HUES6 (cell line): ENCODE data around the gene SLC36A2.
"Not testable (repeated sequence)": the region's sequence is repeated elsewhere in the genome, so short reads cannot be mapped to it uniquely, and the experiment has no call there.

ENCODE experiments used
- H3K27ac ChIP-seq: 2 replicates; pipeline ENCODE4 v1.7.0; 2013; ENCODE audit warnings: low read depth, mild to moderate bottlenecking, low read length, inconsistent platforms
- H3K27me3 ChIP-seq: 2 replicates; pipeline ENCODE4 v1.6.1; 2013; ENCODE audit warnings: low read length; ENCODE audit not compliant: control insufficient read depth, insufficient read depth
- H3K36me3 ChIP-seq: 2 replicates; pipeline ENCODE4 v1.6.1; 2013; ENCODE audit warnings: low read length; ENCODE audit not compliant: control insufficient read depth, insufficient read depth
- H3K4me1 ChIP-seq: 2 replicates; pipeline ENCODE4 v1.6.1; 2013; ENCODE audit warnings: low read length; ENCODE audit not compliant: control insufficient read depth, insufficient read depth
- H3K4me3 ChIP-seq: 2 replicates; pipeline ENCODE4 v1.5.1; 2013; ENCODE audit warnings: low read depth, low read length
- H3K9ac ChIP-seq: one replicate; pipeline ENCODE4 v1.6.1; 2013; ENCODE audit warnings: mild to moderate bottlenecking, low read length
- H3K9me3 ChIP-seq: 2 replicates; pipeline ENCODE4 v1.6.1; 2013; ENCODE audit warnings: low read depth, low read length; ENCODE audit not compliant: control insufficient read depth, insufficient read depth

SLC36A2 gene

DNA sequence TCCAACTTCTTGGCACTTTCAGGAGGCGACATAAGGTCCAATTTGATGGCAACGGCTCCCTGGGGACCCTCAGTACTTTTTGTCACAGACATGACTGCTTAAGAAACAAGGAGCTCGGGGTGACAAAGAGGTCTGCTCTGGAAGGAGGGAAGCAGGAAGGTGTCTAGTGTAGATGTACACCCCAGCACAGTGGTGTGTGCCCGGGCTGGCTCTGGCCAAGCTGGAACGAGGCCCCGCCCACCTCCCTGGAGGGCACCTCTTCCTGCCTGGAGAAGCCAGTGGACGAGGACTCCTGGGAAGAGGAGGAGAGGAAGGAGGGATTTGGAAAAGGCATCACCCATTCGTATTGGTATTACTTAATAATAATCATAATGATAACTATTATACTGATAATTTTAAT, at the start of gene SLC36A2:
Gene SLC36A2, minus strand, starts transcription at position 191 of the 400 bp plus-strand sequence. Its CDS starts 99 bp downstream, at position 92.
- Histone ChIP-seq H3K27ac (no peak within 1 kb of the TSS), H3K27me3 (peaks cover 23% of the 10 kb centered on the region), H3K4me1 (peaks cover 22% of the 10 kb centered on the region)

DNA sequence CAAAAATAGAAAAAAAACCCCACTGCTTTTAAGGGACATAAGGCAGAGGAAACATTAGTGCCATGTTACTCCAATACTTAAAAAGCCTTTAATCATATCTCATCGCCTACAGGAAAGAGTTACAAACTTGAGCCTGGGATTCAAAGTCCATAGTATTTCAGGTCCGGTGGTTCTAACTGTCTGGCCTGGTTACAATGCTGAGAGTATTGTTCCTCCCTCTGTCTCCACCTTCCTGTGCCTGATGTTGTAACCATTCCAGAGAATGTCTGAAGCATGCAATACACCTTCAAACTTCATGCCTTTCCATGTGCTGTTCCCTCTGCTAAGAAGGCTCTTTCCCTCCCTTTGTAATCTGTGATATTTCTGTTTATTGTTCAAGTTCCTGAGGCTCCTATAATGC, 41.6 kb upstream of the SLC36A2 start:
- Histone ChIP-seq H3K36me3 (no peaks in the 10 kb centered on the region), H3K4me1 (peaks cover 35% of the 10 kb centered on the region), H3K27me3 (no peaks in the 10 kb centered on the region), H3K9ac (no peak overlapping the region), H3K27ac (peak overlapping the region; percentile 55; the same call in 1 of the 2 replicates), H3K9me3 (no peaks in the 10 kb centered on the region), H3K4me3 (no peak overlapping the region)

More for the DNA sequence above, at the start of gene SLC36A2:
- Histone ChIP-seq H3K9me3 (no peaks in the 10 kb centered on the region), H3K9ac (no peak within 1 kb of the TSS), H3K4me3 (no peak within 1 kb of the TSS), H3K36me3 (no peaks in the 10 kb centered on the region)

DNA sequence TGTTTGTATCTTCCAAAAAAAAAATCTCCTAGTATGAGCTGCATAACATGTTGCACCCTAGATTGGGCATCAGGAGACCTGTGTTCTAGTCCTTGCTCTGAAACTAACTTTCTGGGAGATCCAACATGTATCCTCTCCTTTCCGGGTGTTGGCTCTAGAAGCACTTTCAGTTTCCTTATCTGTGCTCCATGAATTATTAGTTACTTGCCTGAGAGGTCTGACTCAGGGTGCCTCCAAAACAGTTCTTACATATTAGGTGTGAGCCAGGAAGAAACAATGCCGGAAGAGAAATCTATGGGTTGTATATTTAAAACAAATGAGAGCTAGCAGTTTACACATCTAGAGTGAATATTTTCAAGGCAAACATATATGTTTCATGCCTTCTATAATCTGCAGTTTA, 36.7 kb upstream of the SLC36A2 start:
- H3K9ac ChIP-seq, result no peak overlapping the region
- no peak overlapping the region for H3K4me3 ChIP-seq
- no peaks in the 10 kb centered on the region for H3K36me3 ChIP-seq
- no peaks in the 10 kb centered on the region for H3K27me3 ChIP-seq
- H3K4me1 ChIP-seq, result peaks cover 35% of the 10 kb centered on the region
- H3K27ac ChIP-seq, result no peak overlapping the region
- H3K9me3 ChIP-seq, result no peaks in the 10 kb centered on the region

DNA sequence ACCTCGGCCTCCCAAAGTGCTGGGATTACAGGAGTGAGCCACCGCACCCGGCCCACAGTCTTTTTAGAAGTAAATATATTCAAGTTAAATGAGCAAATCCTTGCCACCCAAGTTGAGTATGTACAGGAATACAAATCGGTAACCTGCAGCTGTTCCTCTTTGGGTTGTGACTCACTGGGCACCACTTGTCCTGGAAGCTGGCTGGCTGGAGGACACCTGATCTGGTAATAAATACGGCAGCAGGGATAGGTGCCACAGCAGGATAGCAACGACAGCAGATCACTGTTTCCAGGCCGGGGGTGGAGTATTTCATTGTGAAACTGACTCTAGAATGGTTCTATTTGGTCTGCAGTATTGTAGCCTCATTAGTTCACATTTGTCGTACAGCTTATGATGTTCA, 35.7 kb upstream of the SLC36A2 start:
- Histone ChIP-seq H3K9ac (no peak overlapping the region), H3K36me3 (no peaks in the 10 kb centered on the region), H3K27me3 (no peaks in the 10 kb centered on the region), H3K9me3 (no peaks in the 10 kb centered on the region), H3K27ac (no peak overlapping the region), H3K4me3 (no peak overlapping the region), H3K4me1 (peaks cover 27% of the 10 kb centered on the region)

DNA sequence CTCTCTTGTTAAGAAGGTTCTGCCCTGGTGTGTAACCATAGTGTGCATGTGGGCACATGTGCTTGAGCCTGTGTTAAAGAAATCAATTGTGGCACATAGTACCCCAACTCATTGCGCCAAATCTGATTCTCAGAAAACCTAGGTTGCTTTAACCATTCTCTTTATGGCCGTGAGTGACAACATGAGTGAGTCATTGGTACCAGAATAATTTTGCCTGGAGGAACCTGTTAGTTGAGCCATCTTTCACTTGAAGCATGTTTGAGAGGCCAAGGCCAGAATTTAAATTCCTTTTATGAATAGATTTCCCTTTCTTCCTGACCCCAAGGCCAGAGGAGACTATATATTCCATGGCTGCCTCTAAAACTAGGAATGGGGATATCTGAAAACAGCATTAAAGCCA, 35.2 kb upstream of the SLC36A2 start:
- no peak overlapping the region for H3K4me3 ChIP-seq
- no peaks in the 10 kb centered on the region for H3K27me3 ChIP-seq
- H3K9ac ChIP-seq, result no peak overlapping the region
- H3K36me3 ChIP-seq, result no peaks in the 10 kb centered on the region
- no peaks in the 10 kb centered on the region for H3K9me3 ChIP-seq
- no peak overlapping the region for H3K27ac ChIP-seq
- peaks cover 23% of the 10 kb centered on the region for H3K4me1 ChIP-seq

DNA sequence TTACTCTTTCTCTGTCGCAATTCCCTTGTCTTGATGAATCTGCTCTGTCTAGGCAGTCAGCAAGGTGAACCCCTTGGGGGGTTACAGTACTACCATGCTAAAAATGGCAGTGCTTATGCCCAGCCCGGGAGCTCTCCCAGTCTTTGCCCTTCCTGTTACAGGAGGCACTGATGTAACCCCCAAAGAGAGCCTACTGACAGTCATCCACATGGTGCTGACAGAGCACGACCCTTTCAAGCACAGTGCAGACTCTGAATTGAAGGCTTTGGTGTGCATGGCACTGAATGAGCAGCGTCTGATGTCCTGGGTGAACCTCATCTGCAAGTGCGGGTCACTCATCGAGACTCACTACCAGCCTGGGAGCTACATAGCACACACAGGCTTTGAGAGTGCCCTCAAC, 34.5 kb upstream of the SLC36A2 start:
- Histone ChIP-seq H3K27me3 (no peaks in the 10 kb centered on the region), H3K9ac (no peak overlapping the region), H3K4me3 (no peak overlapping the region), H3K36me3 (no peaks in the 10 kb centered on the region), H3K9me3 (no peaks in the 10 kb centered on the region), H3K27ac (no peak overlapping the region), H3K4me1 (peaks cover 16% of the 10 kb centered on the region)

DNA sequence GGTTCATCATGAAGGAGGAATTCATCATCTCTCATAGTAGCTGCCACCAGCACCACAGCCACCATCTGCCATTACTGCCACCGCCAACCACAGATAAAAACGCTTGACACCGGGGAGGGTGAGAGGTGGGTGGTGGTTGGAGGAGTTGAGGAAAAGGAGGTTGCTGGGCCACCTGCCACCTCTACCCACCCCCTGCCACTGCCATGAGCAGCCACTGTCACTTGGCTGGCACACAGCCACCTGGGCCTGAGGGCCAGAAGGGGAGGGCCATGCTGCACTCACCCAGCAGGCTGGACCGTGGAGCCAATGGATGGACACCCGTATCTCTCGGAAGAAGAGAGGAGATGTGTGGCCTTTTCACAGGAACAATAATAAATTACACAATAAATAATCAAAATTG, 31.3 kb upstream of the SLC36A2 start:
- Histone ChIP-seq H3K9me3 (no peaks in the 10 kb centered on the region), H3K4me3 (no peak overlapping the region), H3K4me1 (no peaks in the 10 kb centered on the region), H3K36me3 (no peaks in the 10 kb centered on the region), H3K9ac (no peak overlapping the region), H3K27ac (no peak overlapping the region), H3K27me3 (no peaks in the 10 kb centered on the region)

DNA sequence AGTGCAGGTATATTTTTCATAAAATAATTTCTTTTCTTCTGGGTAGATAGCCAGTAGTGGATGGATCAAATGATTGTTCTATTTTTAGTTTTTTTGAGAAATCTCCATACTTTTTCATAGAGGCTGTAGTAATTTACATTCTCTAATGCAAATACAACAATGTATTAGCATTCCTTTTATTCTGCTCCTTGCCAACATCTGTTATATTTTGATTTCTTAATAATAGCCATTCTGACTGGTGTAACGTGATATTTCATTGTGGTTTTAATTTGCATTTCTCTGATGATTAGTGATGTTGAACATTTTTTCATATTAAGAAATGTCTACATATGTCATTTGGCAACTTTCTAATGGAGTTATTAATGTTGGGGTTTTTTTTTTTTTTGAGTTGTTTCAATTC, 27.2 kb upstream of the SLC36A2 start:
- Histone ChIP-seq H3K36me3 (no peaks in the 10 kb centered on the region), H3K27ac (no peak overlapping the region), H3K9me3 (no peaks in the 10 kb centered on the region), H3K27me3 (no peaks in the 10 kb centered on the region), H3K4me3 (no peak overlapping the region), H3K9ac (no peak overlapping the region), H3K4me1 (no peaks in the 10 kb centered on the region)

DNA sequence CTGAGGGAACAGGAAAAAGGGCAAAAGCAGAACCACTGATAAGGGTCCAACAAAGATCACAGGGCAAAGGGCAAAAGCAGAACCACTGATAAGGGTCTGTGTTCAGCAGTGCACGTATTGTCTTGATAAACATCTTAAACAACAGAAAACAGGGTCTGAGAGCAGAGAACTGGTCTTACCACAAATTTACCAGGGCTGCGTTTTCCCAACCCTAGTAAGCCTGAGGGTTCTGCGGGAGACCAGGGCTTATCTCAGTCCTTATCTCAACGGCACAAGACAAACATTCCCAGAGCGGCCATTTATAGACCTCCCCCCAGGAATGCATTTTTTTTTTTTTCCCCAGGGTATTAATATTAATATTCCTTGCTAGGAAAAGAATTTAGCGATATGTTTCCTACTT, 19.7 kb upstream of the SLC36A2 start:
- not testable (repeated sequence) for H3K4me3 ChIP-seq, H3K9ac ChIP-seq, H3K4me1 ChIP-seq, H3K27me3 ChIP-seq, H3K36me3 ChIP-seq, H3K27ac ChIP-seq
- H3K9me3 ChIP-seq, result peaks cover 53% of the 10 kb centered on the region

DNA sequence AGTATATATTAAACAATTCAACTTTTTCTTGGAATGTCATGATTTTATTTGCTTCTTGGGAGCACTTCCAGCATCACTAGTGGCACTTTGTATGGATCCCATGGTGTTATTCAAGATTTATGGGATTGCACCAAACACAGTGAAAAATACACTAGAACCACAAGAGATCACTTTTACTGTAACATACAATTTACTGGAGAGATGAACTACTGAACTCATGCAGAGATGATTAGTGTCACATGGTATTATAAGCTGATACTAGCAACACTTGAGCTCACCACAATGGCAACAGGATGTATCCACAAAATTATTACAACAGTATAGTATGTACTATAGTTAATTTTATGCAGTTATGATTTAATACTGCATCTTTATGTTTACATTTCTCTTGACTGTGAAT, 16.3 kb upstream of the SLC36A2 start:
- Histone ChIP-seq H3K27ac (no peak overlapping the region), H3K4me1 (no peaks in the 10 kb centered on the region), H3K4me3 (no peak overlapping the region), H3K9ac (no peak overlapping the region), H3K9me3 (peaks cover 49% of the 10 kb centered on the region), H3K36me3 (no peaks in the 10 kb centered on the region), H3K27me3 (no peaks in the 10 kb centered on the region)

DNA sequence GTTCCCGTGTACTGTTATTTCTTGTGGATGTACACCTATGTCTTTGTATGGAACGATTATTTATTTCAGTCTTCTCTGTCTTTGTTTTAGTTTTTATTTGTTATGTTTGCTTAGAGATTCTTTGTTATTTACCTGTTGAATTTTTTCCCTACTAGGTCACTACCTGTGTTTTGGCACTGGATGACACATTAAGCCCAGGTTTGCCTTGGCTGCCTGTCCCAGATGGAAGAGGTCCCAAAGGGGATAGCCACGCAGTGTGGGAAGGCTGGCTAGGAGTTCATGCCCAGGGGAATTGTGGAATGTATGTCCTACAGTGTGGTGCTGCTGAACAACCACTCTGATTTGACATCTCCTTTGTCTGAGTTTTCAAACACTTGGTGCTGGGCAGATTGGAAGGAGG, 15.6 kb upstream of the SLC36A2 start:
- Histone ChIP-seq H3K27me3 (no peaks in the 10 kb centered on the region), H3K27ac (no peak overlapping the region), H3K9ac (no peak overlapping the region), H3K36me3 (no peaks in the 10 kb centered on the region), H3K4me3 (no peak overlapping the region), H3K4me1 (no peaks in the 10 kb centered on the region), H3K9me3 (peaks cover 42% of the 10 kb centered on the region)

DNA sequence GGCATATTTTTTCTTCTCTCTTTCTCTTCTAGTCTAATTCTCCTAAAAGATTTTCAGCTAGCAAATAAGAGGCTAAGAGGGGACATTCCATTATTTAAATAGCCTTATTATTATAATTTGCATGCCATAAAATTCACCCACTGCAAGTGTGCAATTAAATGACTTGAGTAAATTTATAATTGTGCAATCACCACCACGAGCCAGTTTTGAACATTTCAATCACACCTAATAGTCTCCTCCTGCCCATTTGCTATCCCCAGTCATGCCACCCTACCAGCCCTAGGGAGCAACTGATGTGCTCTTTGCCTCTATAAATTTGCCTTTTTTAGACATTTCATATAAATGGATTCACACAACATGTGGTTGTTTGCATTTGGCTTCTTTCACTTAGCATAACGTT, 12.0 kb upstream of the SLC36A2 start:
- H3K4me3 ChIP-seq, result no peak overlapping the region
- no peak overlapping the region for H3K9ac ChIP-seq
- H3K27ac ChIP-seq, result no peak overlapping the region
- H3K9me3 ChIP-seq, result peaks cover 10% of the 10 kb centered on the region
- no peaks in the 10 kb centered on the region for H3K27me3 ChIP-seq
- H3K4me1 ChIP-seq, result peaks cover 12% of the 10 kb centered on the region; the same call in 1 of the 2 replicates
- no peaks in the 10 kb centered on the region for H3K36me3 ChIP-seq
